ENCODE data around the gene C2orf68.

- TF ChIP-seq CTCF (IDR thresholded peaks at IDR 0.05; ENCODE audit: insufficient read depth, low read length, poor library complexity, severe bottlenecking) (no peak), EZH2phosphoT487 (conservative IDR thresholded peaks at IDR 0.05; ENCODE audit: low read length) (no peak)
Measured at GRCh38 chr2:85607268-85608215, 4.3 kb downstream of the C2orf68 start.

Measured in SU-DHL-6 (cell line).